GM23338 (cell line): ENCODE measurements around the gene EXPH5. TPM values are rescaled to one million over a fixed set of nuclear protein-coding genes. Genes with fewer than 3 reads are reported as not detected.

Experiments
- ATAC-seq: fragments of 200-7000 bp; cut with Tn5 transposase; 3 replicates; pipeline ENCODE4 v1.9.1; 2020
- DNase-seq: peaks from one replicate; pipeline ENCODE4 v3.0.0-alpha.2; 2015; ENCODE audit warnings: low spot score
- H2AFZ ChIP-seq: fragments of 200-600 bp; sonication (generic); 2 replicates; pipeline ENCODE4 v1.8.0; 2016; ENCODE audit warnings: antibody characterized with exemption, mild to moderate bottlenecking, moderate library complexity
- H3F3A ChIP-seq: fragments of 200-600 bp; sonication (generic); replicated peaks from 2 replicates; pipeline ENCODE4 v1.8.0; 2017; ENCODE audit warnings: antibody characterized with exemption, mixed run types, low read depth
- H3K27ac ChIP-seq: fragments of 200-600 bp; sonication (generic); 2 replicates; pipeline ENCODE4 v1.6.1; 2016; ENCODE audit warnings: low read depth
- H3K27me3 ChIP-seq: fragments of 200-600 bp; sonication (generic); 2 replicates; pipeline ENCODE4 v1.8.0; 2016; ENCODE audit warnings: mild to moderate bottlenecking, mixed run types, moderate library complexity; ENCODE audit not compliant: insufficient read depth
- H3K36me3 ChIP-seq: fragments of 200-600 bp; sonication (generic); 2 replicates; pipeline ENCODE4 v1.8.0; 2016; ENCODE audit warnings: mild to moderate bottlenecking; ENCODE audit not compliant: insufficient read depth
- H3K4me1 ChIP-seq: fragments of 200-600 bp; sonication (generic); 2 replicates; pipeline ENCODE4 v1.8.0; 2016; ENCODE audit warnings: mild to moderate bottlenecking, moderate library complexity; ENCODE audit not compliant: insufficient read depth
- H3K4me2 ChIP-seq: fragments of 200-600 bp; sonication (generic); 2 replicates; pipeline ENCODE4 v1.7.1; 2017; ENCODE audit warnings: mixed run types
- H3K4me3 ChIP-seq: fragments of 200-600 bp; sonication (generic); 2 replicates; pipeline ENCODE4 v1.6.1; 2016; ENCODE audit warnings: mixed run types
- H3K79me2 ChIP-seq: fragments of 200-600 bp; sonication (generic); replicated peaks from 2 replicates; pipeline ENCODE4 v1.8.0; 2017; ENCODE audit warnings: mild to moderate bottlenecking; ENCODE audit not compliant: insufficient read depth
- H3K9me2 ChIP-seq: fragments of 200-600 bp; sonication (generic); 2 replicates; pipeline ENCODE4 v1.8.0; 2017; ENCODE audit not compliant: insufficient read depth
- H4K20me1 ChIP-seq: fragments of 200-600 bp; sonication (generic); replicated peaks from 2 replicates; pipeline ENCODE4 v1.8.0; 2017; ENCODE audit warnings: mild to moderate bottlenecking; ENCODE audit not compliant: insufficient read depth
- H3K27ac Mint-ChIP-seq: 2 replicates; pipeline ENCODE4 v1.8.0; 2020; ENCODE audit warnings: inconsistent platforms, mild to moderate bottlenecking, moderate library complexity, mixed read lengths
- H3K27me3 Mint-ChIP-seq: 3 replicates; pipeline ENCODE4 v1.8.0; 2022; ENCODE audit warnings: low read depth, mild to moderate bottlenecking, moderate library complexity, mixed read lengths, inconsistent platforms; ENCODE audit not compliant: insufficient read depth, poor library complexity
- H3K36me3 Mint-ChIP-seq: 3 replicates; pipeline ENCODE4 v1.8.0; 2021; ENCODE audit warnings: low read depth, mild to moderate bottlenecking, inconsistent platforms, moderate library complexity, mixed read lengths
- H3K4me1 Mint-ChIP-seq: 3 replicates; pipeline ENCODE4 v1.8.0; 2020; ENCODE audit warnings: mild to moderate bottlenecking, inconsistent platforms, mixed read lengths
- H3K4me3 Mint-ChIP-seq: 3 replicates; pipeline ENCODE4 v1.8.0; 2021; ENCODE audit warnings: moderate library complexity, mild to moderate bottlenecking, inconsistent platforms, mixed read lengths
- H3K9me3 Mint-ChIP-seq: 3 replicates; pipeline ENCODE4 v1.8.0; 2020; ENCODE audit warnings: moderate library complexity, mild to moderate bottlenecking, inconsistent platforms, mixed read lengths
- EZH2phosphoT487 ChIP-seq: fragments of 200-600 bp; sonication (generic); IDR thresholded peaks from one replicate; pipeline ENCODE4 v1.8.1; 2018; ENCODE audit warnings: antibody characterized with exemption; ENCODE audit not compliant: unreplicated experiment
- JUNB ChIP-seq: IDR thresholded peaks from one replicate; pipeline ENCODE4 v1.6.1; 2016; ENCODE audit warnings: antibody characterized with exemption; ENCODE audit not compliant: unreplicated experiment
- POLR2AphosphoS5 ChIP-seq: IDR thresholded peaks from 2 replicates; pipeline ENCODE4 v1.6.1; 2016; ENCODE audit warnings: antibody characterized with exemption, low read depth
- REST ChIP-seq: IDR thresholded peaks from one replicate; pipeline ENCODE4 v1.6.1; 2018; ENCODE audit warnings: antibody characterized with exemption; ENCODE audit not compliant: unreplicated experiment
- STAT1 ChIP-seq: IDR thresholded peaks from one replicate; pipeline ENCODE4 v1.6.1; 2016; ENCODE audit warnings: antibody characterized with exemption; ENCODE audit not compliant: unreplicated experiment
- ZNF114 ChIP-seq: fragments of 250-450 bp; sonication (Bioruptor Pico); IDR thresholded peaks from 2 replicates; pipeline ENCODE4 v1.5.0; 2020; ENCODE audit warnings: mild to moderate bottlenecking, moderate library complexity
- ZNF331 ChIP-seq: fragments of 250-450 bp; sonication (Bioruptor Pico); IDR thresholded peaks from 2 replicates; pipeline ENCODE4 v1.5.0; 2020; ENCODE audit warnings: low read depth, mild to moderate bottlenecking, moderate library complexity
- ZNF462 ChIP-seq: fragments of 250-450 bp; sonication (Bioruptor Pico); IDR thresholded peaks from 2 replicates; pipeline ENCODE4 v1.5.0; 2020; ENCODE audit warnings: mild to moderate bottlenecking, moderate library complexity
- polyA plus RNA-seq: library from polyadenylated mRNA; unstranded; fragments of >200 nt; fragmentation: Nextera tagmentation; extraction: Ambion mirVana; gene quantifications from 2 replicates; pipeline ENCODE4 v1.2.1, GENCODE V29; 2016
- total RNA-seq: library from RNA; depleted of rRNA; stranded (reverse); fragments of >200 nt; shearing (Covaris generic); gene quantifications from 2 replicates; pipeline ENCODE4 v1.2.3, GENCODE V29; 2014

EXPH5 gene
- total and polyA plus RNA-seq, 2 experiments from 2014 or later: 3.6 to 12.6 TPM

GRCh38 chr11:108558222-108558621 lies 35.3 kb downstream of the EXPH5 start (continued):
- TF ChIP-seq ZNF462 (CRISPR knock-in tag) (no peak), ZNF331 (CRISPR knock-in tag) (no peak), EZH2phosphoT487 (no peak), REST (no peak), STAT1 (no peak), JUNB (no peak)

- H2AFZ ChIP-seq: no peak overlapping the region
- H3K4me3 ChIP-seq: no peak overlapping the region
- H3K36me3 ChIP-seq: no peaks in the 10 kb centered on the region
- H3K9me3 Mint-ChIP-seq: no peaks in the 10 kb centered on the region; the same call in 2 of the 3 replicates
- H3K27me3 ChIP-seq: no peaks in the 10 kb centered on the region
- no peaks in the 10 kb centered on the region for H3F3A ChIP-seq
- H3K27ac ChIP-seq: no peak overlapping the region
- peaks cover 16% of the 10 kb centered on the region for H3K4me1 Mint-ChIP-seq
- H3K27ac Mint-ChIP-seq: no peak overlapping the region
- H3K4me2 ChIP-seq: no peak overlapping the region
- ATAC-seq: no peak
- peaks cover 3% of the 10 kb centered on the region for H3K27me3 Mint-ChIP-seq
- H3K79me2 ChIP-seq: no peaks in the 10 kb centered on the region
- peaks cover 13% of the 10 kb centered on the region; the same call in 1 of the 2 replicates for H3K4me1 ChIP-seq
- no peak overlapping the region for H3K4me3 Mint-ChIP-seq
- no peaks in the 10 kb centered on the region for H3K9me2 ChIP-seq
- H3K36me3 Mint-ChIP-seq: no peaks in the 10 kb centered on the region
- no peak for DNase-seq
- no peaks in the 10 kb centered on the region for H4K20me1 ChIP-seq
- TF ChIP-seq POLR2AphosphoS5 (no peak), JUNB (no peak), ZNF114 (no peak), EZH2phosphoT487 (no peak)
Measured at GRCh38 chr11:108556019-108556418, 37.5 kb downstream of the EXPH5 start.
